MV-4-11 (cell line): ENCODE data around the gene CACNA2D2.
A peak's percentile ranks its signal among the peaks of the same experiment; 100 is the strongest.

Experiments
- DNase-seq: peaks from one replicate; lab custom pipeline; 2025; lab: John Stamatoyannopoulos, UW

CACNA2D2 gene

GRCh38 chr3:50393061-50393460 is 110.4 kb downstream of the CACNA2D2 start:
- no peak for DNase-seq

- no peak for DNase-seq
These were observed 111.2 kb downstream of the CACNA2D2 start for GRCh38 chr3:50392101-50392715.

GRCh38 chr3:50390508-50391224 is 112.8 kb downstream of the CACNA2D2 start:
- DNase-seq: no peak

- DNase-seq: no peak
These were observed 114.0 kb downstream of the CACNA2D2 start for GRCh38 chr3:50389414-50389767.

GRCh38 chr3:50388720-50389413 is 114.6 kb downstream of the CACNA2D2 start:
- no peak for DNase-seq

GRCh38 chr3:50388016-50388719 is 115.3 kb downstream of the CACNA2D2 start:
- DNase-seq: no peak

GRCh38 chr3:50385754-50386153 is 117.7 kb downstream of the CACNA2D2 start:
- no peak for DNase-seq

- no peak for DNase-seq
These were observed 119.7 kb downstream of the CACNA2D2 start for GRCh38 chr3:50383750-50384149.

- no peak for DNase-seq
These were observed 120.7 kb downstream of the CACNA2D2 start for GRCh38 chr3:50382722-50383121.

GRCh38 chr3:50381383-50381782 is 122.1 kb downstream of the CACNA2D2 start:
- no peak for DNase-seq

GRCh38 chr3:50380405-50381085 is 122.9 kb downstream of the CACNA2D2 start:
- no peak for DNase-seq

GRCh38 chr3:50378757-50379156 is 124.7 kb downstream of the CACNA2D2 start:
- DNase-seq: no peak

GRCh38 chr3:50378024-50378423 is 125.4 kb downstream of the CACNA2D2 start:
- no peak for DNase-seq

GRCh38 chr3:50375258-50375931 is 128.0 kb downstream of the CACNA2D2 start:
- DNase-seq: no peak

GRCh38 chr3:50374363-50375257 is 128.8 kb downstream of the CACNA2D2 start:
- no peak for DNase-seq

GRCh38 chr3:50373146-50374051 is 130.0 kb downstream of the CACNA2D2 start:
- DNase-seq: no peak

GRCh38 chr3:50372349-50372748 is 131.1 kb downstream of the CACNA2D2 start:
- DNase-seq: no peak

- DNase-seq: peak; percentile 14
These were observed 132.2 kb downstream of the CACNA2D2 start for GRCh38 chr3:50371133-50371685.

GRCh38 chr3:50370594-50370993 is 132.8 kb downstream of the CACNA2D2 start:
- peak; percentile 68 for DNase-seq
